ENCODE results near the gene CDKAL1.
"Not testable (repeated sequence)": the region's sequence is repeated elsewhere in the genome, so short reads cannot be mapped to it uniquely, and the experiment has no call there.

The CDKAL1 gene

GRCh38 chr6:21240709-21241108, 706.5 kb downstream of the CDKAL1 start:
- DNase-seq: no peak

- DNase-seq: no peak
Observed at GRCh38 chr6:21241231-21242130, 707.2 kb downstream of the CDKAL1 start.

GRCh38 chr6:21244897-21245470, 710.7 kb downstream of the CDKAL1 start:
- DNase-seq: no peak

- DNase-seq: no peak
Observed at GRCh38 chr6:21245488-21245887, 711.2 kb downstream of the CDKAL1 start.

GRCh38 chr6:21246075-21246474, 711.8 kb downstream of the CDKAL1 start:
- DNase-seq: no peak

- not testable (repeated sequence) for DNase-seq
Observed at GRCh38 chr6:21254460-21254859, 720.2 kb downstream of the CDKAL1 start.

- DNase-seq: no peak
Observed at GRCh38 chr6:21256197-21256596, 721.9 kb downstream of the CDKAL1 start.

- no peak for DNase-seq
Observed at GRCh38 chr6:21257125-21257524, 722.9 kb downstream of the CDKAL1 start.

- DNase-seq: no peak
Observed at GRCh38 chr6:21258665-21259064, 724.4 kb downstream of the CDKAL1 start.

- DNase-seq: no peak
Observed at GRCh38 chr6:21259660-21260059, 725.4 kb downstream of the CDKAL1 start.

GRCh38 chr6:21262504-21262903, 728.2 kb downstream of the CDKAL1 start:
- DNase-seq: no peak

GRCh38 chr6:21263531-21264287, 729.5 kb downstream of the CDKAL1 start:
- DNase-seq: no peak

- no peak for DNase-seq
Observed at GRCh38 chr6:21264288-21265033, 730.2 kb downstream of the CDKAL1 start.

GRCh38 chr6:21265034-21265729, 730.9 kb downstream of the CDKAL1 start:
- DNase-seq: no peak

GRCh38 chr6:21265730-21266044, 731.4 kb downstream of the CDKAL1 start:
- DNase-seq: no peak

GRCh38 chr6:21270636-21271201, 736.5 kb downstream of the CDKAL1 start:
- DNase-seq: no peak

GRCh38 chr6:21271428-21272155, 737.3 kb downstream of the CDKAL1 start:
- DNase-seq: no peak

GRCh38 chr6:21273451-21273850, 739.2 kb downstream of the CDKAL1 start:
- DNase-seq: no peak

- DNase-seq: no peak
Observed at GRCh38 chr6:21274851-21275250, 740.6 kb downstream of the CDKAL1 start.

- no peak for DNase-seq
Observed at GRCh38 chr6:21277601-21278374, 743.5 kb downstream of the CDKAL1 start.

GRCh38 chr6:21278375-21278745, 744.1 kb downstream of the CDKAL1 start:
- no peak for DNase-seq
